ENCODE data around the gene COQ8A. TPM values are rescaled to one million over a fixed set of nuclear protein-coding genes. Genes with fewer than 3 reads are reported as not detected.

COQ8A gene
- total RNA-seq, 1 donor from 2014 or later, result 294 TPM

- DNase-seq, result no peak
Measured at GRCh38 chr1:227032396-227032795, 92.3 kb downstream of the COQ8A start.

GRCh38 chr1:227033880-227034279 lies 93.8 kb downstream of the COQ8A start:
- DNase-seq, result no peak

- no peak for DNase-seq
Measured at GRCh38 chr1:227035316-227035715, 95.2 kb downstream of the COQ8A start.

GRCh38 chr1:227037121-227037520 lies 97.0 kb downstream of the COQ8A start:
- DNase-seq, result no peak

Small RNA genes within 50 kb of the gene (small RNA-seq; reads per million reads assigned to genes)
- not detected for gene AL353689.1 (ENCODE audit: low replicate concordance)

Other genes with a start within 250 kb of the COQ8A start
- gene ITPKB, start 201.0 kb upstream of the COQ8A start, total RNA-seq, result 34.2 TPM
- 82.4 TPM for gene PSEN2, start 69.7 kb upstream of the COQ8A start, total RNA-seq

Measured in tongue (tissue), 3 donors.